Spleen (tissue), 7 donors: ENCODE results near the gene RNF123.

ENCODE experiments used
- POLR2A ChIP-seq, 3 donors: fragments of 450-650 bp; IDR thresholded peaks; one replicate each; pipeline ENCODE4 v1.5.1; 2017; ENCODE audit warnings: antibody characterized with exemption in 3 of 3, mild to moderate bottlenecking in 1 of 3
- TF ChIP-seq, protein P1 (sequence below), 11 experiments: fragments of 200-600 bp in 7 of 11; fragments of 450-650 bp in 4 of 11; sonication (generic) in 4 of 11; IDR thresholded peaks in 8 of 11; conservative IDR thresholded peaks in 3 of 11; 1 replicate in 7 of 11; 2 replicates in 4 of 11; pipeline versions ENCODE4 v1.4.0 to v1.8.0; 2016 to 2021; ENCODE audit warnings: antibody characterized with exemption in 11 of 11, inconsistent platforms in 4 of 11, mild to moderate bottlenecking in 1 of 11
- donor health status: DM: no; HTN: no; CAD: no; lungs with moderate emphysema.
- donor health status: DM: no; HTN: no; CAD: no.
- donor health status: DM: no; HTN: no; CAD: no.

DNA sequence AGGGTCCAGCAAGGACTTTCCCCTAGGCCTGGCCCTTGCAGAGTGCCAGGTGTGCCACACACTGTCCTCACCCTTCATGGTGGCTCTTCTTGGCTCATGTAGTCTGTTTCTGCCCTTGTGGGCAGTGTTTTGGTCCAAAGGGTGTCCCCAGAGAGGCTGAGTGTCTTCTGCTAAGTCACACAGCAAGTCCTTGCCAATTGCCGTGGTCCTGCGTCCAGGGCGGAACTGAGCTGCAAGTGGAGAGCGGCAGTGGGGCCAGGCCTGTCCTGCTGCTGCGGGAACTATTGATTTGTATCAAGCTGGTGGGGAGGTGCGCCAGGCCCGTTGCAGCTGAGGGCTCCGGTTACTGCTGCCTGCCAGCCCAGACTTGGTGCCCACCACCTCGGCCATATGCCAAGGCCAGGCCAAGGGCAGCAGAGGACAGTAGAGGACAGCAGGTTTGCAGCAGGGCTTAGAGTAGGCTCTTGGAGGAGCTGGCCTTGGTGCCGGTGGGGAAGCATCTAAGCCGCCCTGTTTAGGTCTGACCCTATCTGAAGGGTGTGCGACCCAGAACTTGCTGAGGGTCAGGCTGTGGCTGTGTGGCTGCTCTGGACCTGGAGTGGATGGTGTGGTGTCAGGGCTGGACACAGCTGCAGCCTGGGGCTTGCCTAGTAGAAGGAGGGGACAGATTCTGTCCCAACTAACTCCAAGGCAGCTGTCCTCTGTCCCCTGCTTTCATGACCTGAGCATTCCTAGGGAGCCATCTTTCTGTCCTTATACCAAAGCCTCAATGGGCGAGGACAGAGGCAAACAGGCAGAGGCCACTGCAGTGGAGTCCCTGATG lies 25.6 kb downstream of the RNF123 start:
- TF ChIP-seq, protein P1, sequence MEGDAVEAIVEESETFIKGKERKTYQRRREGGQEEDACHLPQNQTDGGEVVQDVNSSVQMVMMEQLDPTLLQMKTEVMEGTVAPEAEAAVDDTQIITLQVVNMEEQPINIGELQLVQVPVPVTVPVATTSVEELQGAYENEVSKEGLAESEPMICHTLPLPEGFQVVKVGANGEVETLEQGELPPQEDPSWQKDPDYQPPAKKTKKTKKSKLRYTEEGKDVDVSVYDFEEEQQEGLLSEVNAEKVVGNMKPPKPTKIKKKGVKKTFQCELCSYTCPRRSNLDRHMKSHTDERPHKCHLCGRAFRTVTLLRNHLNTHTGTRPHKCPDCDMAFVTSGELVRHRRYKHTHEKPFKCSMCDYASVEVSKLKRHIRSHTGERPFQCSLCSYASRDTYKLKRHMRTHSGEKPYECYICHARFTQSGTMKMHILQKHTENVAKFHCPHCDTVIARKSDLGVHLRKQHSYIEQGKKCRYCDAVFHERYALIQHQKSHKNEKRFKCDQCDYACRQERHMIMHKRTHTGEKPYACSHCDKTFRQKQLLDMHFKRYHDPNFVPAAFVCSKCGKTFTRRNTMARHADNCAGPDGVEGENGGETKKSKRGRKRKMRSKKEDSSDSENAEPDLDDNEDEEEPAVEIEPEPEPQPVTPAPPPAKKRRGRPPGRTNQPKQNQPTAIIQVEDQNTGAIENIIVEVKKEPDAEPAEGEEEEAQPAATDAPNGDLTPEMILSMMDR (IDR thresholded peaks at IDR 0.05 in 8 of 11, conservative IDR thresholded peaks at IDR 0.05 in 3 of 11): no peak
- no peak for TF ChIP-seq POLR2A (IDR thresholded peaks at IDR 0.05)
